HCEC 1CT (cell line): ENCODE measurements around the gene FAM120B.

Experiments used
- DNase-seq: peaks from one replicate; pipeline ENCODE4 v3.0.0-alpha.2; 2017

Gene FAM120B

DNA sequence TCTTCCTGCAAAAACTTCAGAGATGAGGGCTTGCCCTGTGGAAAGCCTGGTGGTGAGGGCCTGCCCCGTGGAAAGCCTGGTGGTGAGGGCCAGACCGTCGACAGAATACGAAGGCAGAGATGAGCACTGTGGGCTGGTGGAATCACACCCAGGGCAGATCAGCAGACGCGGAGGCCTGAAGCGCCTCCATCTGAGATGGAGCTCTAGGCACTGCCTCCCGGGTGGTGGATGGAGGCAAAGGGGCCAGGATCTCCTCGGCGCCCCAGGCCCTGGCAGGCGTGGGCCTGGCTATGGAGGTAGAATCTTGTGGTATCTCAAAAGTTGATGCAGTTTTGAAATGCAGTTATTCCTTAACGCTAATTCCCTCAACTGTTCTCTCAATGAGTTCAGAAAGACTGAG is 141.8 kb downstream of the FAM120B start:
- no peak for DNase-seq

- no peak for DNase-seq
Observed at GRCh38 chr6:170448751-170449630, 142.4 kb downstream of the FAM120B start.

GRCh38 chr6:170449835-170450753 is 143.5 kb downstream of the FAM120B start:
- DNase-seq = no peak

- no peak for DNase-seq
Observed at GRCh38 chr6:170450916-170451761, 144.6 kb downstream of the FAM120B start.

GRCh38 chr6:170451762-170452651 is 145.4 kb downstream of the FAM120B start:
- DNase-seq = no peak

GRCh38 chr6:170452767-170453545 is 146.4 kb downstream of the FAM120B start:
- DNase-seq = no peak

DNA sequence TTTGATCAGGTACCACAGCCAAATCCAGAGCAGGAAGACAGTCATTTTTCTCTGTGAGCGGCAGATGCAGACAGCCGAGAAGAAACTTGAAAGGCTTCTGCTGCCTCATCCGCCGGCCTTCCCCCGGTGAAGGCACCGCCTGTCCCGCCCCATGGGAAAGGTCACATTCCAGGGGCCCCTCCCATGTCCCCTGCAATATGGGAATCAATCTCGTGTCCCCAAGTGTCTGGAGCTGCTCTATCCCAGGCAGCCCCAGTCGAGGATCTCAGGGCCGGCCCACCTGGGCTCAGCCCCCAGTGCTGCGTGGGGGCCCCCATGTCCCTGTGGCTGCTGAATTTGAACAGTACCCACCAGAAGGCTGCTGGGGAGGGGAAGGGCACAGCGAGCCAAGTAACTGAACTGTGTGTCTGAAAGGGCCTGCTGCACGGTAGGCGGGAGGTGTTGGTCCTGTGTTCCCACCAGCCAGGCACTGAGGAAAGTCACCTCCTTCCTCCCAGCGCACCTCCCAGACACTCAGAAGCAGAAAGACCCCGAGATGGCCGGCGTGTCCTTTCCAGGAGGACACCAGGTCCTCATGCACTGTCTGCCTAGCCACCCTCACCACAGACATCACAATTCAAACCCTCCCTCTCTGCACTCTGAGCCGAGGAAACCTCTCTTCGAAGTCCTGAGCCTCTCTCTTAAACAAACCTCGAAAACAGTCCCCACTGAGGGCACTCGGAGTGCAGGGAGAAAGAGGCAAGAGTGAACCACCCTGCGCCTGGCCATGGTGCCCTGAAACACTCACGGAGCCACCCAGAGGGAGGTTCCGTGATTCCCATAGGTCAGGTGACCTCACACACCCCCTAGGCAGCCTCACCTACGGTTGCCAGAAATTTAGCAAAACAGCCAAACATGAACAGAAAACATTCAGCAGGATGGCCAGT is 147.3 kb downstream of the FAM120B start:
- no peak for DNase-seq

DNA sequence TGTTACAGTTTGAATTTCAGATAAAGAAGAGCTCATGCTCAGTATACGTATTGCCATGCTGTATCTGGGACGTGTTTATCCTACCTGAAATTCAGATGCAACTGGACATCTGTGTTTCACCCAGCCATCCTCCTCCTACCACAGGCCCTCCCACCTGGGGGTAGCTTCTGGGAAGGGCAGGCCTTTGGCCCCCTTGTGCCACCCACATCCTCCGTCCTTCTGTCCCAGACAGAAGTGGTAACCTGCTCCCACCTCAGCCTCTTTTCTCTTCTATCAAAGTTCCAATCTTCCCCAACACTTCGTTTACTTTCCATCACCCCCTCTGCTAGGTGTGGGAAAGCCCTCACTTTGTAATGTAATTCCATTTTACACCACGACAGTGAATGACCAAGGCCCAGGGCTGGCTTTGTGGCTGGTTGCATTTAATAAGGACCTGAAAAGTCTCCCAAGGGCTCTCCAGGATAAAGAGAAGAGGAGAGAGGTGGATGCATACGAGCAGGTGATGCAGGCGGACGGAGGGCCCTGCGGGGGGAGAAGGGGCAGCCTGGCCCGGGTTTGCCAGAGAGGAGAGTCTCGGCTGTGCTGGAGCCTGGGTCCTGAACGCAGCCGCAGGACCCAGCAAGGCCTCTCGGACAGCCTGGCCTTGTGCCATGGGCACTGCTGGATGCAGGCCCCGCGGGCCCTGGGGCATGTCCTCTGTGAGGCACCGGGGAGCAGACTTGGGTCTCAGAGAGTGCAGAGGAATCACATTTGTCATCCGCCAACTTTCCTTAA is 148.1 kb downstream of the FAM120B start:
- DNase-seq = no peak

DNA sequence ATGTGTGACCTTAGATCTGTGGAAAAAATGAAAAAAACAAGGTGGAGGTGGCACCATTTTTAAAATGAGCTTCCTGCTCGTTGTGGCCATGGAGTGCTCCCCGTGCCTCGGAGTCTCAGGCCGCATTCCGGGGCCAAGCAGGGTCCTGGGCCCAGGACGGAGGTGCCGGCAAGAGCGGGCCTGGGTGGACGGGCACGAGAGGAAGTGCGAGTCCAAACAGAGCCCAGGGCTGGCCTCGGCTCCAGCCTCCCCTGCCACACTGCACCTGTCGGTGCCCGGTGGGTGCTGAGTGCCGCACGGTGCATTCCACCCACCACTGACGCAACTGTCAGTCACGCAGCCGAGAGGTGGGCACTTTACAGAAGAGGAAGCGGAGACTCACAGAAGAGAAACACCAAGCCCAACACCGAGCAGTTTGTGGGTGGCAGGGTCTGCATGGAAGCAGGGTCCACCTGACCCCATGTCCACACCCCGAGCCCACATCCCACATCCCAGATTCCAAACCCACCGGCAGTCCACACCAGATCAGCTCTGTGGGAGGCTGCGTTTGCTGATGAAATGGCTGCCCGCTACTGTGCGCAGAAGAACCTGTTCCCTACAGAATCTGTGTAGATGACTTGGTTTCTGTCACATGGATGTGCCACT is 148.9 kb downstream of the FAM120B start:
- no peak for DNase-seq

GRCh38 chr6:170456334-170456733 is 149.8 kb downstream of the FAM120B start:
- no peak for DNase-seq
